Nephron (organoid): Measurements from ENCODE around the gene GLB1L2.

Source experiments
- H3K27ac Mint-ChIP-seq, 3 experiments: 2 replicates each; pipeline ENCODE4 v1.8.0; 2020; ENCODE audit warnings: mixed read lengths in 3 of 3, mild to moderate bottlenecking in 2 of 3, moderate library complexity in 1 of 3
- H3K27me3 Mint-ChIP-seq: 2 replicates; pipeline ENCODE4 v1.8.0; 2021; ENCODE audit warnings: low read depth, mild to moderate bottlenecking, moderate library complexity, mixed read lengths
- H3K36me3 Mint-ChIP-seq: 2 replicates; pipeline ENCODE4 v1.8.0; 2020; ENCODE audit warnings: low read depth, mixed read lengths
- H3K4me1 Mint-ChIP-seq: 2 replicates; pipeline ENCODE4 v1.8.0; 2020; ENCODE audit warnings: mixed read lengths
- H3K4me3 Mint-ChIP-seq, 3 experiments: 2 replicates each; pipeline ENCODE4 v1.8.0; 2020; ENCODE audit warnings: mild to moderate bottlenecking in 3 of 3, mixed read lengths in 3 of 3, moderate library complexity in 2 of 3
- H3K9me3 Mint-ChIP-seq: 2 replicates; pipeline ENCODE4 v1.8.0; 2020; ENCODE audit warnings: mixed read lengths
- TF ChIP-seq, protein P1 (sequence below), 3 experiments: fragments of 200-600 bp; sonication (generic); IDR thresholded peaks; one replicate each; pipeline ENCODE4 v1.5.0; 2021; ENCODE audit warnings: antibody characterized with exemption in 3 of 3; ENCODE audit not compliant: unreplicated experiment in 3 of 3

GLB1L2 gene

DNA sequence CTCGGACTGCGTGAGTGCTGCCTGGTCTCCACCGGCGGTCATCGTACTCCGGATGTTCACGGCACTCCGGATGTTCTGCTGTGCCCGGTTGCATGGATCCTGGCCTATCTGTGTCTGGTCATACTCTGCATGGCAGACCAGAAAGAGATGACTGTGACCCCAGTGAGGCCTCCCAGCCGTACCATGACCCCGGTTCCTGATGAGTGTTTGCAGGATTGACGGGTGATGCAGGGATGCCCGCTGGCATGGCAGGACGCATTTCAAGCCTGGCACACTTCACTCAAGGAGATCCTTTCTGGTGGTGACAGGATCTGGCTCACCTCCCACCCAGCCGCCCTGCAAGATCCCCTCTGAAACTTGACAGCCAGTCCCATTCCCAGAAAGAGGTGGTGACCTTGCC is 6.3 kb downstream of the GLB1L2 start:
- Mint-ChIP-seq H3K4me1 (peaks cover 5% of the 10 kb centered on the region), H3K4me3 (no peak overlapping the region), H3K27me3 (peaks cover 53% of the 10 kb centered on the region), H3K36me3 (no peaks in the 10 kb centered on the region), H3K27ac (no peak overlapping the region), H3K9me3 (no peaks in the 10 kb centered on the region)
- TF ChIP-seq, protein P1, sequence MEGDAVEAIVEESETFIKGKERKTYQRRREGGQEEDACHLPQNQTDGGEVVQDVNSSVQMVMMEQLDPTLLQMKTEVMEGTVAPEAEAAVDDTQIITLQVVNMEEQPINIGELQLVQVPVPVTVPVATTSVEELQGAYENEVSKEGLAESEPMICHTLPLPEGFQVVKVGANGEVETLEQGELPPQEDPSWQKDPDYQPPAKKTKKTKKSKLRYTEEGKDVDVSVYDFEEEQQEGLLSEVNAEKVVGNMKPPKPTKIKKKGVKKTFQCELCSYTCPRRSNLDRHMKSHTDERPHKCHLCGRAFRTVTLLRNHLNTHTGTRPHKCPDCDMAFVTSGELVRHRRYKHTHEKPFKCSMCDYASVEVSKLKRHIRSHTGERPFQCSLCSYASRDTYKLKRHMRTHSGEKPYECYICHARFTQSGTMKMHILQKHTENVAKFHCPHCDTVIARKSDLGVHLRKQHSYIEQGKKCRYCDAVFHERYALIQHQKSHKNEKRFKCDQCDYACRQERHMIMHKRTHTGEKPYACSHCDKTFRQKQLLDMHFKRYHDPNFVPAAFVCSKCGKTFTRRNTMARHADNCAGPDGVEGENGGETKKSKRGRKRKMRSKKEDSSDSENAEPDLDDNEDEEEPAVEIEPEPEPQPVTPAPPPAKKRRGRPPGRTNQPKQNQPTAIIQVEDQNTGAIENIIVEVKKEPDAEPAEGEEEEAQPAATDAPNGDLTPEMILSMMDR (IDR thresholded peaks at IDR 0.05; ENCODE audit: unreplicated experiment in 3 of 3) = no peak

DNA sequence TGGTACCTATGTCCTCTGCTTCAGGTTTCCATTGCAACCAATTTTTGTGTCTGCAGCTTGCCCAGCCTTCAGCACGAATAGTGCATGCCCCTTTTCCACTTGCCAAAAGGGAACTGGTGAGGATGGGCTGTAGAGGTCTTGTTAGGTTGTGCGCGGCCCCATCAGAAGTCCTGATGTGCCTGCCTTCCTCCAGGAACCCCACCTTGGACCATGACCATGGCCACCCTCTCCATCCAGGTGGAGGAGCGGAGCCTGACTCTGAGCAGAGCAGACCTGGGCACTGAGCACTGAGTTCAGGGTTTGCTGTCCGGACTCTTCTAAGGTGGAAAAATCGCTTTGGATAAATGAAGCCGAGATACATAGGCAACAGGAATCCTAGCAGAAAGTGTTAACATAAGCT is 6.9 kb downstream of the GLB1L2 start:
- H3K4me1 Mint-ChIP-seq = peaks cover 5% of the 10 kb centered on the region
- no peaks in the 10 kb centered on the region for H3K36me3 Mint-ChIP-seq
- H3K9me3 Mint-ChIP-seq = no peaks in the 10 kb centered on the region
- peaks cover 53% of the 10 kb centered on the region for H3K27me3 Mint-ChIP-seq
- H3K4me3 Mint-ChIP-seq = no peak overlapping the region
- TF ChIP-seq, protein P1 (IDR thresholded peaks at IDR 0.05; ENCODE audit: unreplicated experiment in 3 of 3) = no peak
- H3K27ac Mint-ChIP-seq = no peak overlapping the region

DNA sequence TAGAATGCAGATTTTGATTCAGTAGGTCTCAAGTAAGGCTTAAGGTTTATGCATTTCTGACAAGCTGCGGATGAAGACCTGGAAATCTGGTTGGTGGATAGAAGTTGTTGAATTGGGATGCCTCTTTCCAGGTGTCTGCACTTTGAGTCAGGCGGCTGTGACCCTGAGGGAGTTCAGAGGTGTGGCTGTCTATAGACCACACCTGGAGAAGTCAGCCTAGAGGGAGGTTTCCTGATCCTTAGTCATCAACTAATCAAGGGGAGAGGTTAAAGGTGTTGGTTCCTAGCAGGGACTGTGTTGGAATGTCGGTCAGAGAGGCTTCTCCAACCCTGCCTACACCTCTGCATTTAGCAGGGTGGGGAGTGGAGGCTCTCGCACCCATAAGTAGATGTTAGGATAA is 8.0 kb downstream of the GLB1L2 start:
- H3K9me3 Mint-ChIP-seq = no peaks in the 10 kb centered on the region
- no peak overlapping the region for H3K27ac Mint-ChIP-seq
- no peaks in the 10 kb centered on the region for H3K36me3 Mint-ChIP-seq
- H3K4me1 Mint-ChIP-seq = peaks cover 5% of the 10 kb centered on the region
- TF ChIP-seq, protein P1 (IDR thresholded peaks at IDR 0.05; ENCODE audit: unreplicated experiment in 3 of 3) = no peak
- peaks cover 49% of the 10 kb centered on the region for H3K27me3 Mint-ChIP-seq
- H3K4me3 Mint-ChIP-seq = no peak overlapping the region

DNA sequence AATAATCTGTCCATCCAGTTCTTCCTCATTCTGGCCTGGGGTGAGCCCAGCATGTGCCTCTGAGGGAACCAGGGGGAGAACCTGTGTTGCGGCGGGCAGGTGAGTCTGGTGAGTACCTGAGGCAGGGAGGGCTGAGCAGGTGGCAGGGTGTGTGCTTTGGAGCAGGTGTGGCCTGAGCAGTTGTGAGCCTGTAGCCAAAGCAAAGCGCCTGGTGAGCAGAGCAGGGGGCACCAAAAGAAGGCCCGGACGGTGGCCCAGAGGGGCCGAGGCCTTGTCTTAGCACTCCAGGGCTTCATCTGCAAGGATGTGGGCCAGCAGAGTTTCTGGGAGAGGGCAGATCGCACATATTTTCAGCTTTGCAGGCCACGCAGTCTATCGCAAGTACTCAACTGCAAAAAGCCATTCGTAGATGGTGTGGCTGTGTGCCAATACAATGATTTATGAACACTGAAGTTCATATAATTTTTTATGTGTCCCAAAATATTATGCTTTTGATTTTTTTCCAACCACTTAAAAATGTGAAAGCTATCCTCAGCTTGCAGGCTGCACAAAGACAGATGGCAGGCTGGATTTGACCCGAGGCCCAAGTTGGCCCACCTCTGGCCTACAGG is 8.7 kb downstream of the GLB1L2 start:
- H3K27me3 Mint-ChIP-seq = peaks cover 42% of the 10 kb centered on the region
- peaks cover 5% of the 10 kb centered on the region for H3K4me1 Mint-ChIP-seq
- no peak overlapping the region for H3K27ac Mint-ChIP-seq
- H3K36me3 Mint-ChIP-seq = no peaks in the 10 kb centered on the region
- TF ChIP-seq, protein P1 (IDR thresholded peaks at IDR 0.05; ENCODE audit: unreplicated experiment in 3 of 3) = no peak
- H3K4me3 Mint-ChIP-seq = no peak overlapping the region
- H3K9me3 Mint-ChIP-seq = no peaks in the 10 kb centered on the region

DNA sequence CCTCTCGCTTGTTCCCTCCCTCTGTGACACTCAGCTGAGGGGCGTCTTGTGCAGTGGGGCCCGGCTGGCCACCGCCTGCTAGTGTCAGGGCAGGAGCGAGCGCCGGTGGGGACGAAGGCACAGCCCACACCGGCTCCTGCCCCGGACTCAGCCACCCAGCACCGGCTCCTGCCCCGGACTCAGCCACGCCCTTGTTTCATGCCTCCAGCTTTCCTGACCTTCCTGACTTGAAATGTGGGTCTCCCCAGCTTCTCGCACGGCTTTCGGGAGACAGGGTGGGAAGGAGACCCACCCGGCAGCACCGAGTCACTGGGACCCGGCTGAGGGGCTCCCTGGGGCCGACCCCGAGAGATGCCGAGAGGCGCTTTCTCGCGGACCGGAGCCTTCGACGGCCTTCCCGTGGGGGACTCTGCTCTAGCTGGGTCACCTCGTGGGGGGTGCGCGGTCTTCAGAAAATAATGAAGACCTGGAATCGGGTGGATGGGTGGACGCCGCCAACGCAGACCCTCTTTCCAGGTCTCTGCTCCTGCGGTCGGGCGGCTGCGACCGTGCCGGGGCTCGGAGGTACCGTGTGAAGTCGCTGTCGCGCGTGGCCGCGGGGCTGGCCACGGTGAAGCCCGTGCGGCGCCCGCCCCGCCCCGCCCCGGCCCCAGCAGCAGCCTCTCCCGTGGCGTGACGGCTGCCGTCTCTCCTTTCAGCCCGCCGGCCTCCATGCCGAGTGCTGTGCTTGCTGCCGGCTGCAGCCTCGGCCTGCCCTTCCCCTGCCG is 10.2 kb downstream of the GLB1L2 start:
- Mint-ChIP-seq H3K27ac (no peak overlapping the region), H3K4me1 (peaks cover 5% of the 10 kb centered on the region), H3K4me3 (no peak overlapping the region), H3K27me3 (peaks cover 30% of the 10 kb centered on the region), H3K36me3 (no peaks in the 10 kb centered on the region), H3K9me3 (no peaks in the 10 kb centered on the region)
- TF ChIP-seq, protein P1 (IDR thresholded peaks at IDR 0.05; ENCODE audit: unreplicated experiment in 3 of 3) = no peak
